GM19467 (cell line): ENCODE results near the gene CDK3.
"Not testable (repeated sequence)": the region's sequence is repeated elsewhere in the genome, so short reads cannot be mapped to it uniquely, and the experiment has no call there.

Experiments used
- ATAC-seq: cut with Tn5 transposase; IDR thresholded peaks from one replicate; pipeline ENCODE4 v1.9.1; 2021; ENCODE audit warnings: mild to moderate bottlenecking, moderate library complexity; ENCODE audit not compliant: unreplicated experiment

CDK3 gene

DNA sequence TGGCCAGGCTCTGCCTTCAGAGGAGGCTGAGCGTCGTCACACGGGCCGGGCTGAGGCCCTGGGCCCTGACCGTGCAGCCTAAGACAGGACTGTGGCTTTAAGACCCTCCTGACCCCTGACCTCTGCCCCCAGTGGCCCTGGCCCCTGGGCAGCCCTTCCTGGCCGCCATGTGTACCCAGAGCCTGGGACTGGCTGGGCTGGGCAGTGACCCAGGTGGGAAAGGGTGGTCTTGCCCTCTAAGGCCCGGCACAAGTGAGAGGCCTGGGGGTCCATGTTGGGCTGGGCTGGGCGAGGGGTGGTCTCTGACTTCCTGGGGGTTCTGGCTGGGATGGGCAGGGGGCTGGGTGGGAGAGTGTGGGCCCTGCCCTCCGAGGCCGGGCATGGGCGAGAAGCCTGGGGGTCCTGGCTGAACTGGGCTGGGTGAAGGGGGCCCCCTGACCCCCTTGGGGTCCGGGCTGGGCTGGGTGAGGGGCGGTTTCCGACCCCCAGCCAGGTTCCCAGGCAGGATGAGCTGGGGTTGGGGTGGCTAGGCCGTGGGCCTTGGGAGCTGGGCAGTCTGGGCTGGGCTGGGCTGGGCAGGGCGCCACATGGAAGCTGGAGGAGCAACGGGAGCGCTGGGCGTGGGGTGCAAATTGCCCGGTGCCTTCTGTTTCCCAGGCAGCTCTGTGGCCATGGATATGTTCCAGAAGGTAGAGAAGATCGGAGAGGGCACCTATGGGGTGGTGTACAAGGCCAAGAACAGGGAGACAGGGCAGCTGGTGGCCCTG lies at the start of gene CDK3:
Gene CDK3 (plus strand): TSS at position 101 of the 767 bp plus-strand sequence. CDS start 571 bp downstream, at position 672.
- ATAC-seq = no peak

DNA sequence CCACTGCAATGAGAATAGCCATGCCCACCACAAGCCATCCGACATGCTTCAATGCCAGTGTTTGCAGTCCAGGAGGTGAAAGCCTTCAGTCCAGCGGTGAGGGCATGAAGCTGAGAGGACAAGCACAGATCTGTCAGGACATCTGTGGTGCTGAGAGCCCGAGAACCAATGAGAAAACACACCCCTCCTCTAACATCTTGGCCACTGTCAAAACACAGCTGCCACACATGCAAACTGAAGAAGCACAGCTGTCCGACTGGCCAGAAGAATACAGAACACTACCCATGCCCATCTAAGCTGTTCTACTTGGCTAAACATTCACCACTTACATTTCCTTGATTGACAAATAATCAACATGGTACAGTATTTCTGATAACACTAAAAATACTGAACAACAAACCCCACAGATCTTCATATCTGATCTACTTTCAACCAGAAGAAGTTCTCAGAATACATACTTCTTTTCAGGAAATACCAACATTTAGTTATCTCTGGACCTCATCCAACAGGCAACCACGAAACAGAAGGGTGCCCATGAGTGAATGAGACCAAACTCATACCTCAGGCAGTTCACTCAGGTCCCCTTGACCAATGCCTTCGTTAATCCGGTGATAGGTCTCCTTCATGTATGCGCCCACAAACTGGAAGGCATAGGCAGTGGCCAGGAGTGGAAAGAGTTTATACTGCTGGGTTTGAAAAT lies 49.6 kb upstream of the CDK3 start:
- no peak for ATAC-seq

GRCh38 chr17:75959051-75959838 lies 41.4 kb upstream of the CDK3 start:
- ATAC-seq = no peak

DNA sequence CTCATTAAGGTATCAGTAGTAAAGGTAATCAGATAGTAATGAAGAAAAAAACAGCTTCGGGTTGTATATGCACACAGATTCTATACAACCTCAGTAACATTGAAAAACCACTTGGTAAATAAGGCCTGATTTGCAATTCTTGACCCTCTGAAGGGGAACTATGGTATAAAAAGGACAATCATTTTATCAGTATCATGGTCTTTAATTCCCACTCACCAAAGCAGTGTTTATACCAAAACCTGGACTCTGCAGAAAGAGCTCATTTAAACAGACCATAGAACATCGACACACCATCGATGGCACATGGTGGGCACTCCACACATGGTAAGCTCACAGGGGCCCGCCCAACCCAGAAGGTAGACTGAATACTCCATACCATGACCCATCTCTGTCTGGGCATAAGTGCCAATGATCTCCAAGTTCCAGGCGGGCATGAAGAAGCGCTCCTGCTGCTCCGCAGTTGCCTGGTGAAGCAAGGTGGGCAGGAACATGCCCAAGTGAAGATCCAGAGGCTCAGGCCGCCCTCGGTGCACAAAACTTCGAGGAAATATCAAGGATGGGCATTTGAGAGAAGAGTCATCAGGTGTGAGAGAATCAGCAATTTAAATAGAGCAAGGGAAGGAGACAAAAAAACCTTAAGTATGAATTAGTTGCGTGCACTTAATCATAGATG lies 40.7 kb upstream of the CDK3 start:
- no peak for ATAC-seq

DNA sequence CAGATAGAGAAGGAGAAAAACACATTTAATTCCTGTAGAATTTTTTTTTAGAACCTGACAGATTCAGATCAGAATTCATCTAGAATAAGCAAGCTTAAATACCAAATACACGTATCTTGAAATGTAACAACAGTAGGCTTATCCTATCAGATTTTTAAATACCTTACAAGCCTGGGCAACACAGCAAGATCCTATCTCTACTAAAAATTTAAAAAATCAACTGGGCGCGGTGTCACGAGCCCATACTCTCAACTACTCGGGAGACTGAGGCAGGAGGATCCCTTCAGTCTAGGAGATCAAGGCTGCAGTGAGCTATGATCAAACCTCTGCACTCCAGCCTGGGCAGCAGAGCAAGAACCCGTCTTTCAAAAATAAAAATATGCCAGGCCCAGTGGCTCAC lies 35.2 kb upstream of the CDK3 start:
- no peak for ATAC-seq

- not testable (repeated sequence) for ATAC-seq
These were observed 31.6 kb upstream of the CDK3 start for GRCh38 chr17:75969044-75969443.

DNA sequence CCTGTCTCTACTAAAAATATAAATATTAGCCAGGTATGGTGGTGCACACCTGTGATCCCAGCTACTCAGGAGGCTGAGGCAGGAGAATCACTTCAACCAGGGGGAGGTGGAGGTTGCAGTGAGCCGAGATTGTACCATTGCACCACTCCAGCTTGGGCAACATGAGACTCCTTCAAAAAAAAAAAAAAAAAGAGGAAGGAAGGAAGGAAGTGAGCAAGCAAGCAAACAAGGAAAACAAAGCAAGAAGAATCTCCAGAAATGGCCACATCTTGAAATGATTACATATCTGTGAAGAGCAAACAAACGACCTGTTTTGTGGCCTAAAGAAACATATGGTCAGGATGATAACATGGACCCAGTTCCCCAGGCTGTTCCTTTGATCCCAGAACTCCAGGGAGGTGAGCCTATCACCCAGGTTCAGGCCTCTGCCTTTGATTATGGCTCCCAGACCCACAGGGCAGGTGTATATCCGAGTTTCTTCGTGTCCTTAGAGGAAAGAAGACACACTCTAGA lies 30.6 kb upstream of the CDK3 start:
- no peak for ATAC-seq

DNA sequence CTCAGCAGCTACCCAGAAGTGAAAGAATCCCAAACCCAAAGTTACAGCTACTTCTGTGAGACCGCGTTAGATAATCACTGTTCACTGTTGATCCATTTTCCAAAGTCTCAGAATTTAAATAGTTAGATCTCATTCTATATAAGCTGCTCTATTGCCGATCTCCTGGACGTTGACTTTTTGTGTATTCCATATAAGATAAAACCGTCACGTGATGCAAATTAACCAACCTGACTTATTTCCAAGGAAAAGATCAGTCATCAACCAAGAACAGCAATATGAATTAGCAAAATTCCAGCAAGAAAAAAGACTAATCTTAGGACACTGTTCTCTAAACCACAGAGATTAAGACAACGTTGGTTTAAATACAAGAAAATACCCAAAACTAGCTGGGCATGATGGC lies 30.0 kb upstream of the CDK3 start:
- ATAC-seq = no peak

DNA sequence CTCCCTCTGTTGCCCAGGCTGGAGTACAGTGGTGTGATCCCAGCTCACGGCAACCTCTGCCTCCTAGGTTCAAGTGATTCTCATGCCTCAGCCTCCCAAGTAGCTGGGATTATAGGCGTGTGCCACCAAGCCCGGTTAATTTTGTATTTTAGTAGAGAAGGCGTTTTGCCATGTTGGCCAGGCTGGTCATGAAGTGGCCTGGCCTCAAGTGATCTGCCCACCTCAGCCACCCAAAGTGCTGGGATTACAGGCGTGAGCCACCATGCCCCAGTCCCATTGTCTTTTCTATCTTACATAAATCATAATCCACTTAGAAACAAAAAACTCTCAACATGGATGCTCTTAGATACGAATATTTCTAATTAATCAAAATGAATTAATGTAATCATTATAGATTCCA lies 25.5 kb upstream of the CDK3 start:
- not testable (repeated sequence) for ATAC-seq

DNA sequence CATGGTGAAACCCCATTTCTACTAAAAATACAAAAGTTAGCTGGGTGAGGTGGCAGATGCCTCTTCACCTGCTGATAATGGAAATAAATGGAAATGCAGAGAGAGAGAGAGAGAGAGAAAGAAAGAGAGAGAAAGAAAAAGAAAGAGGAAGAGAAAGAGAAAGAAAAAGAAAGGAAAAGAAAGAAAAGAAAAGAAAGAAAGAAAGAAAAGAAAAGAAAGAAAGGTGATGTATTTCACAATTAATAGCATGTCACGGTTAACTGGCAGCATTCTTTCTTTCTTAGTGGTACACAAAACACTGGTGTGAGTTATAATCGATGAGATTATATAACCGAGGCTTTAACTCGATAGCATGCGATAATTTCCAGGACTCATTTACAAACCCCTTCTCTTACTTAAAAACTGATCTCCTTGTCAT lies 24.9 kb upstream of the CDK3 start:
- no peak for ATAC-seq

GRCh38 chr17:75976175-75976848 lies 24.3 kb upstream of the CDK3 start:
- no peak for ATAC-seq

DNA sequence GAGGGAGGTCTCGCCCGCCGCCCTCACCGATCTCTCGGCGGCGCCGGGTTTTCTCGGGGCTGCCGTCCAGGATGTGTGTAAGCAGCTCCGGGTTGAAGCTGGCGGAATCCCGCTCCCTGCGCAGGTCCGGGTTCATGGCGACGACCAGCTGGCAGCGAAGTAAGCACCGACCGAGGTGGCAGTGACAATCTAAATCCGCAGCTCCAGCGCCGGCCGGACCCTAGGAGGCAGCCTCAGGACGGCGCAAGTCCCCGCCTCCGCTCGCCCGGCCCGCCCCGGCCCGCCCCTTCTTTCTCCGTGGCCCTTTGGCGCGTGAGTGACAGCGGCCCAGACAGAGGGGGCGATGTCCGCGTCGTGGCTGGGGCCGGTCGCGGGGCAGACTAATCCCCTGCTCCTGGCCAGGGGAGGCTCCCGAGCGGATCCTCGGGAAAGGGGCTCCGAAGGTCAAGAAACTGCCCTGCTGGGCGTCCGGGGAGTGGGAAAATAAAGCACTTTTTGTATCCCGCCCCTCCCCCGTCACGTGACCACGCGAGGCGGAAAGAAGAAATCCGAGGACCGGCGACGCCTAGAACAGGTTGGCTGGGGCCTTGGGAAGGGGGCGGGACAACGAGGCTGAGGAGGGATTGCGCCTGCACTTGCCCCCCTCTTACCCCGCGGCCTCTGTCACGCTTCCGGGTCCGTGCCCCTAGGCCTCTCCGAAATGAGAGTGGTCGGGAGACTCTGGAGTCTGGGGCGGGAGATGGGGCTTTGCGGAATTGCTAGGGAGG lies 21.5 kb upstream of the CDK3 start, which contains the start of the genes ACOX1 and TEN1:
Gene ACOX1 (minus strand): TSS at position 229 of the 767 bp plus-strand sequence. CDS start 93 bp downstream, at position 136.
Gene TEN1 (plus strand): TSS at position 303 of the 767 bp plus-strand sequence. CDS start 6,953 bp downstream, outside the sequence.
- ATAC-seq = peak; percentile 82

DNA sequence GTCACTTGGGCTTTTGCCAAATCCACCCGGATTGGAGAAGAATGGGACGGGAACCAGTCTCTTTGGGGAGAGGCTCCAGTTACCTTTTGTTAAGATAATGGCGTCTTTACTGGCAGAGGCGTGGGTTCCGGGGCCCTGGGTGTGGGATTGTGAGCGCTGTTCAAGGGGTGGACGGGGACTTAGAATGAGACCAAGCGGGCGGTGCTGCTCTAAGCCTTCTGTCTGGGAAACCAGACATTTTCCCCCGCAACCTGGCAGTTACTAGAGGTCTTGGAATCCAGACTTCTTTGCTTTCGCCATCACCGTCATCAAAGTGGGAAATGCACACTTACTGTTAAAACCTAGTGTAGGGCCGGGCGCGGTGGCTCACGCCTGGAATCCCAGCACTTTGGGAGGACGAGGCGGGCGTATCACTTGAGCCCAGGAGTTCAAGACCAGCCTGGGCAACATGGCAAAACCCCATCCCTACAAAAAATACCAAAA lies 20.9 kb upstream of the CDK3 start:
- peak; percentile 16 for ATAC-seq

DNA sequence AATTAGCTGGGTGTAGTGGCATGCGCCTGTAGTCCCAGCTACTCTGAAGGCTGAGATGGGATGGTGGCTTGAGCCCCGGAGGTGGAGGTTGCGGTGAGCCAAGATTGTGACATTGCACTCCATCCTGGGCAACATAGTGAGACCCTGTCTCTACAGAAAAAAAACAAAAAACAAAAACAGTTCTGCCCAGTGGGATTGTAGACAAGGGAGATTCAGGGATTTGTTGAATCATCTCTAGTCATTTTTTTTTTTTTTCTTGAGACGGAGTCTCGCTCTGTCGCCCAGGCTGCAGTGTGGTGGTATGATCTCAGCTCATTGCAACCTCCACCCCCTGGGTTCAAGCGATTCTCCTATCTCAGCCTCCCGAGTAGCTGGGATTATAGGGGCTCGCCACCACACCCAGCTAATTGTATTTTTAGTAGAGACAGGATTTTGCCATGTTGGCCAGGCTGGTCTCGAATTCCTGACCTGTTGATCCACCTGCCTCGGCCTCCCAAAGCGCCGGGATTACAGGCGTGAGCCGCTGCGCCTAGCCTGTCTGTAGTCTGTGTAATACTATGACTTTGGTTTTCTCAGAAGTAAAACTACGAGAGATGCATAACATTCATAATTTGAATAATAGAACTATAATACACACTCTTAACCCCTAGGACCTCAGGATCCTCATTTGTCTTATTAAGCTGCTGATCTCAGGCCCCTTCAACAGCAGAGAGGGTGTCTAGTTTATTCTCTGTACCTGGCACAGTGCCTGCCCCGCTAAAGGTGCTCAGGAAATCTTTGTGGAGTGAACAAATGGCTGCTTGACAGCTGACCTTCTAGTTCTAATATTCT lies 20.3 kb upstream of the CDK3 start:
- no peak for ATAC-seq

GRCh38 chr17:75981019-75981615 lies 19.5 kb upstream of the CDK3 start:
- no peak for ATAC-seq

DNA sequence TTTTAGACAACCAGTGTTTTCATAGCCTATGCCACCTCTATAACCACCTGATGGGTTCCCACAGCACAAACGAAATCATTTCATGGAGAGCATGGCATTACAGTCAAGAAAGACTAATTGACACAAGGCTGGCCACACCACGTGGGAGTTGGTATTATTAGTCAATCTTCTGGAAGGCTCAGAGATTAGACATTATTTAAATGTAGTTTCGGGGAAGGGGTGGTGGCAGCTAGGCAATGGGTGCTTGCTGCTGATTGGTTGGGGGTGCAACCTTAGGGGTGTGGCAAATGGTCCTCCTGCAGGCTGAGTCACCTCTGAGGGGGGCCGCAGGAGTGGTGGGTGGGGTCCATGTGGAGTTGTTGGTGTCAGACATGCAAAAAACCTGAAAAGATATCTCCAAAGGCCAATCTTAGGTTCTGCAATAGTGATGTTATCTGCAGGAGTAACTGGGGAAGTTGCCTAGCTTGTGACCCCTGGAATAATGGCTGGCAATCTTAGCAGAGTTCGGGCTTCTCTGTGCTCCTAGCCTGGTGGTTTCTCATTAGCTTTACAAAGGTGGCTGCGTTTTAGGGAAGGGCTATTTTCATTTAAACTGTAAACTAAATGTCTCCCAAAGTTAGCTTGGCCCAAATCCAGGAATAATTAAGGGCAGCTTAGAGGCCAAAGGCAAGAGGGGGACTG lies 17.0 kb upstream of the CDK3 start:
- ATAC-seq = no peak

DNA sequence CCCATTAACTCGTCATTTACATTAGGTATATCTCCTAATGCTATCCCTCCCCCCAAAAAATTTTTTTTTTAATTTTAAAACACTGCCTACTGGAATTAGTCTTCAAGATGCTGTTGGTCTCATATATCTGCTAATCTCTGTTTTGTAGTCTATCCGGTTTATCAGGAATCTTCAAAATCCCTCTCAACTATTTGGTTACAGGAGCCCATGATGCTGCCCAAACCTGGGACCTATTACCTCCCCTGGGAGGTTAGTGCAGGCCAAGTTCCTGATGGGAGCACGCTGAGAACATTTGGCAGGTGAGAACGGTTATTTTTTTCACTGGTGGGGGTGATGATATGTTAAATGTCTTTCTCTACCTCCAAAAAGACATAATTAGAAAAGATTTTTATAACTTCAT lies 14.7 kb upstream of the CDK3 start:
- no peak for ATAC-seq
